RWPE1 (cell line): Measurements from ENCODE around the gene TWSG1.
"Not testable (repeated sequence)": the region's sequence is repeated elsewhere in the genome, so short reads cannot be mapped to it uniquely, and the experiment has no call there.

Source experiments
- CTCF ChIA-PET: fragments of 350-600 bp; sonication (Branson Sonifier 250); formaldehyde crosslinking; extraction: SDS; loops from one replicate; lab custom pipeline; 2021; lab: Yijun Ruan, JAX
- POLR2A ChIA-PET: fragments of 400-600 bp; formaldehyde crosslinking; extraction: SDS; loops from one replicate; lab custom pipeline; 2020; ENCODE audit warnings: antibody characterized with exemption; ENCODE audit not compliant: low non-redundant PET; lab: Yijun Ruan, JAX
- DNase-seq: peaks from one replicate; pipeline ENCODE4 v3.0.0; 2012; ENCODE audit warnings: low spot score
- H3K27ac ChIP-seq: fragments of 450-650 bp; 2 replicates; pipeline ENCODE4 v1.5.1; 2017
- CTCF ChIP-seq: fragments of 450-650 bp; conservative IDR thresholded peaks from 2 replicates; pipeline ENCODE4 v1.5.1; 2017; ENCODE audit warnings: low read depth, mild to moderate bottlenecking

Gene TWSG1

GRCh38 chr18:9401176-9401575, 66.6 kb downstream of the TWSG1 start:
- POLR2A ChIA-PET: no interaction called here
- H3K27ac ChIP-seq: no peak overlapping the region
- TF ChIP-seq CTCF: no peak
- no peak for DNase-seq
- CTCF ChIA-PET: no interaction called here

- POLR2A ChIA-PET, DNase-seq, H3K27ac ChIP-seq: not testable (repeated sequence)
- CTCF ChIA-PET: interaction anchor here (0.6 kb wide), 1 partner anchor 61 kb away, joined by 4 read pairs; no protein-coding TSS in a partner anchor
Observed at GRCh38 chr18:9402358-9403007, 67.9 kb downstream of the TWSG1 start.

GRCh38 chr18:9403795-9404564, 69.4 kb downstream of the TWSG1 start:
- no peak overlapping the region for H3K27ac ChIP-seq
- ChIA-PET POLR2A (no interaction called here), CTCF (no interaction called here)
- TF ChIP-seq CTCF: no peak
- DNase-seq: no peak

GRCh38 chr18:9404565-9405060, 70.0 kb downstream of the TWSG1 start:
- CTCF ChIA-PET: no interaction called here
- DNase-seq: no peak
- POLR2A ChIA-PET: no interaction called here
- no peak overlapping the region for H3K27ac ChIP-seq
- no peak for TF ChIP-seq CTCF

- CTCF ChIA-PET: no interaction called here
- POLR2A ChIA-PET: no interaction called here
- no peak for TF ChIP-seq CTCF
- no peak overlapping the region for H3K27ac ChIP-seq
- no peak for DNase-seq
Observed at GRCh38 chr18:9405130-9405529, 70.6 kb downstream of the TWSG1 start.

GRCh38 chr18:9405977-9406376, 71.4 kb downstream of the TWSG1 start:
- no peak for DNase-seq
- TF ChIP-seq CTCF: no peak
- CTCF ChIA-PET: no interaction called here
- POLR2A ChIA-PET: no interaction called here
- no peak overlapping the region for H3K27ac ChIP-seq

GRCh38 chr18:9410515-9410914, 75.9 kb downstream of the TWSG1 start:
- ChIA-PET CTCF (no interaction called here), POLR2A (no interaction called here)
- DNase-seq: no peak
- no peak for TF ChIP-seq CTCF
- H3K27ac ChIP-seq: no peak overlapping the region
